KMS-11 (cell line): ENCODE results near the gene SMIM43.

Experiments used
- H2AFZ ChIP-seq: fragments of 200-600 bp; sonication (generic); 2 replicates; pipeline ENCODE4 v1.6.1; 2016; ENCODE audit warnings: antibody characterized with exemption, mixed run types, low read depth
- H3K27ac ChIP-seq: fragments of 200-600 bp; sonication (generic); 2 replicates; pipeline ENCODE4 v1.6.1; 2016; ENCODE audit warnings: mild to moderate bottlenecking, mixed run types
- H3K27me3 ChIP-seq: fragments of 200-600 bp; sonication (generic); 2 replicates; pipeline ENCODE4 v1.6.1; 2017; ENCODE audit warnings: mild to moderate bottlenecking, low read depth, mixed run types, moderate library complexity; ENCODE audit not compliant: insufficient read depth
- H3K36me3 ChIP-seq: fragments of 200-600 bp; sonication (generic); 2 replicates; pipeline ENCODE4 v1.6.1; 2017; ENCODE audit warnings: mild to moderate bottlenecking, mixed run types; ENCODE audit not compliant: insufficient read depth
- H3K4me1 ChIP-seq: fragments of 200-600 bp; sonication (generic); 2 replicates; pipeline ENCODE4 v1.6.1; 2016; ENCODE audit warnings: mild to moderate bottlenecking, low read depth, mixed run types; ENCODE audit not compliant: poor library complexity, severe bottlenecking
- H3K4me2 ChIP-seq: fragments of 200-600 bp; sonication (generic); 2 replicates; pipeline ENCODE4 v1.7.0; 2016; ENCODE audit warnings: mild to moderate bottlenecking, mixed run types
- H3K4me3 ChIP-seq: fragments of 200-600 bp; sonication (generic); IDR thresholded peaks from 2 replicates; pipeline ENCODE4 v1.6.1; 2017; ENCODE audit warnings: low read depth, low read length, mixed read lengths; ENCODE audit not compliant: insufficient read depth
- H3K79me2 ChIP-seq: fragments of 200-600 bp; sonication (generic); 2 replicates; pipeline ENCODE4 v1.6.1; 2016; ENCODE audit warnings: low read depth, mixed run types; ENCODE audit not compliant: insufficient read depth
- H3K9ac ChIP-seq: fragments of 200-600 bp; sonication (generic); 2 replicates; pipeline ENCODE4 v1.6.1; 2016; ENCODE audit warnings: mild to moderate bottlenecking, mixed run types
- H4K20me1 ChIP-seq: fragments of 200-600 bp; sonication (generic); 2 replicates; pipeline ENCODE4 v1.6.1; 2016; ENCODE audit warnings: mild to moderate bottlenecking, mixed run types; ENCODE audit not compliant: insufficient read depth
- CTCF ChIP-seq: fragments of 200-600 bp; sonication (generic); conservative IDR thresholded peaks from 2 replicates; pipeline ENCODE4 v1.6.1; 2017; ENCODE audit warnings: low read depth, mild to moderate bottlenecking, antibody characterized with exemption, low read length, moderate library complexity, mixed read lengths

SMIM43 gene

GRCh38 chr4:121712001-121712651 lies 52.8 kb downstream of the SMIM43 start:
- Histone ChIP-seq H4K20me1 (no peaks in the 10 kb centered on the region), H3K79me2 (no peaks in the 10 kb centered on the region), H3K4me1 (no peaks in the 10 kb centered on the region), H2AFZ (no peak overlapping the region), H3K36me3 (no peaks in the 10 kb centered on the region; the same call in 1 of the 2 replicates), H3K27me3 (no peaks in the 10 kb centered on the region), H3K9ac (no peak overlapping the region), H3K4me3 (no peak overlapping the region), H3K27ac (no peak overlapping the region), H3K4me2 (no peak overlapping the region)
- TF ChIP-seq CTCF = no peak

GRCh38 chr4:121711263-121712000 lies 53.5 kb downstream of the SMIM43 start:
- Histone ChIP-seq H2AFZ (no peak overlapping the region), H3K27ac (no peak overlapping the region), H3K4me1 (no peaks in the 10 kb centered on the region), H3K27me3 (no peaks in the 10 kb centered on the region), H3K4me2 (no peak overlapping the region), H4K20me1 (no peaks in the 10 kb centered on the region), H3K36me3 (no peaks in the 10 kb centered on the region; the same call in 1 of the 2 replicates), H3K9ac (no peak overlapping the region), H3K79me2 (no peaks in the 10 kb centered on the region), H3K4me3 (no peak overlapping the region)
- TF ChIP-seq CTCF = no peak

- TF ChIP-seq CTCF = no peak
Observed at GRCh38 chr4:121709766-121710405, 55.1 kb downstream of the SMIM43 start.

More at GRCh38 chr4:121709766-121710405, 55.1 kb downstream of the SMIM43 start:
- no peaks in the 10 kb centered on the region for H3K27me3 ChIP-seq
- no peak overlapping the region for H3K4me3 ChIP-seq
- H3K9ac ChIP-seq = no peak overlapping the region
- no peaks in the 10 kb centered on the region for H4K20me1 ChIP-seq
- no peak overlapping the region for H3K27ac ChIP-seq
- no peak overlapping the region for H3K4me2 ChIP-seq
- H2AFZ ChIP-seq = no peak overlapping the region
- H3K36me3 ChIP-seq = no peaks in the 10 kb centered on the region; the same call in 1 of the 2 replicates
- H3K4me1 ChIP-seq = no peaks in the 10 kb centered on the region
- H3K79me2 ChIP-seq = no peaks in the 10 kb centered on the region
